ENCODE results near the gene COMP.

DNA sequence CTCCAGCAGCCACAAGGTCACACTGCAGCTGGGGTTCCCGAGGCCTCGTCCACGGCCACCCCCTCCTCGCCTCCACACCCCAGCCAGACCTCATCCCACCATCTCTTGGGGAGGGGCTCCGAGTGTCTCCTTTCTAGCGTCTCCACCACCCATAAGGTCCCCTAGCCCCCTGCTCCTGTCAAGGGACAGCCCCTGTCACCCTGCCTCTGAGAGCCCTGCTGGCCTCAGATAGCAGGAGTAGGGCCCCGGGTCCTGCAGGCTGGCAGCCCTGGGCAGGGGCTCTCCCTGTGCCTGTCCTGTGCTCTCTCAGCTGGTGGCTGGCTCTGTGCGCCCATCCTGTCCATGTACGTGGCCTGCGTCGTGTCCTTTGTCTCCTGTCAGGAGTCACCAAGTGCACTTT is 17.0 kb downstream of the COMP start:
- TF ChIP-seq, protein P1, sequence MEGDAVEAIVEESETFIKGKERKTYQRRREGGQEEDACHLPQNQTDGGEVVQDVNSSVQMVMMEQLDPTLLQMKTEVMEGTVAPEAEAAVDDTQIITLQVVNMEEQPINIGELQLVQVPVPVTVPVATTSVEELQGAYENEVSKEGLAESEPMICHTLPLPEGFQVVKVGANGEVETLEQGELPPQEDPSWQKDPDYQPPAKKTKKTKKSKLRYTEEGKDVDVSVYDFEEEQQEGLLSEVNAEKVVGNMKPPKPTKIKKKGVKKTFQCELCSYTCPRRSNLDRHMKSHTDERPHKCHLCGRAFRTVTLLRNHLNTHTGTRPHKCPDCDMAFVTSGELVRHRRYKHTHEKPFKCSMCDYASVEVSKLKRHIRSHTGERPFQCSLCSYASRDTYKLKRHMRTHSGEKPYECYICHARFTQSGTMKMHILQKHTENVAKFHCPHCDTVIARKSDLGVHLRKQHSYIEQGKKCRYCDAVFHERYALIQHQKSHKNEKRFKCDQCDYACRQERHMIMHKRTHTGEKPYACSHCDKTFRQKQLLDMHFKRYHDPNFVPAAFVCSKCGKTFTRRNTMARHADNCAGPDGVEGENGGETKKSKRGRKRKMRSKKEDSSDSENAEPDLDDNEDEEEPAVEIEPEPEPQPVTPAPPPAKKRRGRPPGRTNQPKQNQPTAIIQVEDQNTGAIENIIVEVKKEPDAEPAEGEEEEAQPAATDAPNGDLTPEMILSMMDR (IDR thresholded peaks at IDR 0.05): no peak
- no peak for TF ChIP-seq EP300 (IDR thresholded peaks at IDR 0.05)
- no peak for TF ChIP-seq POLR2A (IDR thresholded peaks at IDR 0.05)
